ENCODE measurements around the gene TTC21A. TPM values are rescaled to one million over a fixed set of nuclear protein-coding genes. Genes with fewer than 3 reads are reported as not detected.

The TTC21A gene
- total RNA-seq, 1 donor from 2014 or later, result 3.9 TPM

DNA sequence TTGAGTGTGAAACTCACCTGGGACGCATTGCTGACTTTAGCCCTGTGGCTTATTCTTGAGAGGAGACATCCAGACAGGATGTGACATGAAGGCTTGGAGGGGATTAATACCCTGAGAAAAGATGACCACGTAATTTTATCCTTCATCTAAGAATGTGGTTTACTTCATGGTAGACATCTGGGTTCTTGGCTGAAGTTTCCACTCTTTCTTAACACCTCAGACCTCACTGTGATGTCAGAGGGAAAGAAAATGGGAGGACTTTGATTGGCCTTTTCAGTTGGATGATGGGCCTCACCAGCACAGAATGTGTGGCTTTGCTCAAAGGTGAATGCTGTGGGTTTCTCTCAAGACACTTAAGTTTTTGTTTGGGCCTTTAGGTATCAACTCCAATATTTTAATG is 16.6 kb upstream of the TTC21A start:
- H3K4me1 Mint-ChIP-seq (ENCODE audit: low read depth, unreplicated experiment), result peaks cover 9% of the 10 kb centered on the region
- H2AFZ ChIP-seq (ENCODE audit: low read depth, low read length), result no peak overlapping the region
- H3K36me3 Mint-ChIP-seq (ENCODE audit: low read depth, unreplicated experiment), result peaks cover 19% of the 10 kb centered on the region
- H3K27ac ChIP-seq (ENCODE audit: low read depth, low read length), result no peak overlapping the region
- DNase-seq (ENCODE audit: low read depth), result peak; percentile 23
- no peaks in the 10 kb centered on the region for H3K79me2 ChIP-seq (ENCODE audit: insufficient read depth, low read length)
- no peak overlapping the region for H3K27ac Mint-ChIP-seq (ENCODE audit: unreplicated experiment)
- no peaks in the 10 kb centered on the region for H3K9me3 Mint-ChIP-seq (ENCODE audit: unreplicated experiment)
- no peak overlapping the region for H3K4me3 Mint-ChIP-seq (ENCODE audit: unreplicated experiment)
- peaks cover 45% of the 10 kb centered on the region for H3K36me3 ChIP-seq (ENCODE audit: insufficient read depth, low read length)
- no peak overlapping the region for H3K4me3 ChIP-seq (ENCODE audit: insufficient read depth, low read depth, low read length)
- H3K27me3 Mint-ChIP-seq (ENCODE audit: low read depth, unreplicated experiment), result no peaks in the 10 kb centered on the region
- H3K9ac ChIP-seq (ENCODE audit: low read length), result no peak overlapping the region
- no peaks in the 10 kb centered on the region for H3K4me1 ChIP-seq (ENCODE audit: insufficient read depth, low read length)
- no peaks in the 10 kb centered on the region for H3K9me3 ChIP-seq (ENCODE audit: insufficient read depth, low read depth, low read length)
- TF ChIP-seq, protein P1, sequence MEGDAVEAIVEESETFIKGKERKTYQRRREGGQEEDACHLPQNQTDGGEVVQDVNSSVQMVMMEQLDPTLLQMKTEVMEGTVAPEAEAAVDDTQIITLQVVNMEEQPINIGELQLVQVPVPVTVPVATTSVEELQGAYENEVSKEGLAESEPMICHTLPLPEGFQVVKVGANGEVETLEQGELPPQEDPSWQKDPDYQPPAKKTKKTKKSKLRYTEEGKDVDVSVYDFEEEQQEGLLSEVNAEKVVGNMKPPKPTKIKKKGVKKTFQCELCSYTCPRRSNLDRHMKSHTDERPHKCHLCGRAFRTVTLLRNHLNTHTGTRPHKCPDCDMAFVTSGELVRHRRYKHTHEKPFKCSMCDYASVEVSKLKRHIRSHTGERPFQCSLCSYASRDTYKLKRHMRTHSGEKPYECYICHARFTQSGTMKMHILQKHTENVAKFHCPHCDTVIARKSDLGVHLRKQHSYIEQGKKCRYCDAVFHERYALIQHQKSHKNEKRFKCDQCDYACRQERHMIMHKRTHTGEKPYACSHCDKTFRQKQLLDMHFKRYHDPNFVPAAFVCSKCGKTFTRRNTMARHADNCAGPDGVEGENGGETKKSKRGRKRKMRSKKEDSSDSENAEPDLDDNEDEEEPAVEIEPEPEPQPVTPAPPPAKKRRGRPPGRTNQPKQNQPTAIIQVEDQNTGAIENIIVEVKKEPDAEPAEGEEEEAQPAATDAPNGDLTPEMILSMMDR (IDR thresholded peaks at IDR 0.05; ENCODE audit: insufficient read depth, low read depth, low read length), result no peak
- no peak for TF ChIP-seq EZH2 (IDR thresholded peaks at IDR 0.05; ENCODE audit: insufficient read depth, low read length)
- H3K4me2 ChIP-seq (ENCODE audit: low read length), result no peak overlapping the region
- no peaks in the 10 kb centered on the region for H3K27me3 ChIP-seq (ENCODE audit: insufficient read depth, low read length)
- no peak for FAIRE-seq
- H4K20me1 ChIP-seq (ENCODE audit: insufficient read depth, low read length), result peaks cover 4% of the 10 kb centered on the region

DNA sequence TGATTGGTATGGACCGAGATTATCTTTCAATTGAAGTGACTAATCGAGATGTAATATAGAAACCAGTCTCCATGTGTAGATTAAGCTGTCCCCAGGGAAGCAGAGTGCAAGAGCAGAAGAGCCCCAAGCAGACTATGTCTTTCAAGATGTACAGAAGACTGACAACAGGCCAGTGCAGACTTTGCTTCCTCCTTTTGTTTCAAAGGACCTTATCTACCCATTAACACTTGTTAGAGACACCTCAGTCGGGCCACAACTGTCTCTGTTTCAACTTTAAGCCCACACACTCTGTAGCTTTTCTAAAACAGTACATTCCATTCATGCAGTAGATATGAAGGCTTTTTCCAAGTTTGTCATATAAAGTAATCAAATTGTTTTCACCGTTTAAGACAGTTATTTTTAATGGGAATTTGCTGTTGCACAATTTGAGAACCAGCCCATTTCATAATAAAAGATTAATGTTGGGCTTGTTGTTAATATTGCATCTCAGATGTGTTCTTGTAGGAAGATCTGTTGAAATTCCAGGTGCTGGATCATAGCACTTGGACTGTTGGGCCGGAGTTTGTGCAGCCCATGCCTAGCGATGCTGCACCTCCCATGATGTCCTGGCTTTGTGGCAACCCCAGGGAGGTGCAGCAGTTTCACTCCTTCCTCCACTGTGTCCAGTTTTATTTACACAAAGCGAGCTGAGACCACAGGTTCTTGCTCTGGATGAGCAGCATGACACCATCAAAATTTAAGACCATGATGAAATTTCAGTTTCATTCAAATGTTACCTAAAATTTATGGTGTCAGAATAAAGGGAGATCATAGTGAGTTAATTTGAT is 12.4 kb upstream of the TTC21A start:
- no peak overlapping the region for H3K27ac ChIP-seq (ENCODE audit: low read depth, low read length)
- peaks cover 45% of the 10 kb centered on the region for H3K36me3 ChIP-seq (ENCODE audit: insufficient read depth, low read length)
- no peak overlapping the region for H2AFZ ChIP-seq (ENCODE audit: low read depth, low read length)
- no peaks in the 10 kb centered on the region for H3K4me1 ChIP-seq (ENCODE audit: insufficient read depth, low read length)
- Mint-ChIP-seq H3K36me3 (ENCODE audit: low read depth, unreplicated experiment) (peaks cover 9% of the 10 kb centered on the region), H3K27ac (ENCODE audit: unreplicated experiment) (no peak overlapping the region), H3K27me3 (ENCODE audit: low read depth, unreplicated experiment) (no peaks in the 10 kb centered on the region), H3K4me3 (ENCODE audit: unreplicated experiment) (no peak overlapping the region), H3K9me3 (ENCODE audit: unreplicated experiment) (no peaks in the 10 kb centered on the region), H3K4me1 (ENCODE audit: low read depth, unreplicated experiment) (peaks cover 11% of the 10 kb centered on the region)
- no peak for DNase-seq (ENCODE audit: low read depth)
- H3K4me3 ChIP-seq (ENCODE audit: insufficient read depth, low read depth, low read length), result no peak overlapping the region
- H3K9ac ChIP-seq (ENCODE audit: low read length), result no peak overlapping the region
- no peak overlapping the region for H3K4me2 ChIP-seq (ENCODE audit: low read length)
- TF ChIP-seq, protein P1 (IDR thresholded peaks at IDR 0.05; ENCODE audit: insufficient read depth, low read depth, low read length), result no peak
- TF ChIP-seq EZH2 (IDR thresholded peaks at IDR 0.05; ENCODE audit: insufficient read depth, low read length), result no peak
- H3K9me3 ChIP-seq (ENCODE audit: insufficient read depth, low read depth, low read length), result no peaks in the 10 kb centered on the region
- H3K79me2 ChIP-seq (ENCODE audit: insufficient read depth, low read length), result no peaks in the 10 kb centered on the region
- H4K20me1 ChIP-seq (ENCODE audit: insufficient read depth, low read length), result peaks cover 20% of the 10 kb centered on the region
- no peak for FAIRE-seq
- H3K27me3 ChIP-seq (ENCODE audit: insufficient read depth, low read length), result no peaks in the 10 kb centered on the region

DNA sequence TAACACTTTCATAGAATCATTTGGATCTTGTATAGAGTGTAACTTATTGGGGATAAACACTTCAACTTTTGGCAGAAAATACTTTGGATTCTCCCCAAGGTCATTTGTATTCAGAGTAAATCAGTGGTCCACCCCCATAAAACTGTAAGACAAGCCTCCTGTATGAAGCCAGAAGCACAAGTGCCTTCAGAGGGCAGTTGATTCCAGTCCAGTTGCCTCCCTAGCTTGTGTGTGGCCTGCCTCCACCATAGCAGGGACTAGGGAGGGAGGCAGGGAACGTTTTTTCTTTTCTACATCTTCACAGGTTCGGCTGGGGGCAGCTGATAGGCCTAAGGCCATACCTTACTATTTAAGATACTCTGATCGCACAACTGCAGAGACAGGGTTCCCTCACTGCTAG is 11.7 kb upstream of the TTC21A start:
- H3K4me2 ChIP-seq (ENCODE audit: low read length), result no peak overlapping the region
- peaks cover 9% of the 10 kb centered on the region for H3K36me3 Mint-ChIP-seq (ENCODE audit: low read depth, unreplicated experiment)
- H3K27me3 ChIP-seq (ENCODE audit: insufficient read depth, low read length), result no peaks in the 10 kb centered on the region

More for the DNA sequence above, 11.7 kb upstream of the TTC21A start:
- H2AFZ ChIP-seq (ENCODE audit: low read depth, low read length), result no peak overlapping the region
- Mint-ChIP-seq H3K4me1 (ENCODE audit: low read depth, unreplicated experiment) (peaks cover 11% of the 10 kb centered on the region), H3K27me3 (ENCODE audit: low read depth, unreplicated experiment) (no peaks in the 10 kb centered on the region), H3K27ac (ENCODE audit: unreplicated experiment) (no peak overlapping the region), H3K9me3 (ENCODE audit: unreplicated experiment) (no peaks in the 10 kb centered on the region), H3K4me3 (ENCODE audit: unreplicated experiment) (no peak overlapping the region)
- H3K9ac ChIP-seq (ENCODE audit: low read length), result no peak overlapping the region
- H3K9me3 ChIP-seq (ENCODE audit: insufficient read depth, low read depth, low read length), result no peaks in the 10 kb centered on the region
- H4K20me1 ChIP-seq (ENCODE audit: insufficient read depth, low read length), result peaks cover 27% of the 10 kb centered on the region
- H3K4me3 ChIP-seq (ENCODE audit: insufficient read depth, low read depth, low read length), result no peak overlapping the region
- DNase-seq (ENCODE audit: low read depth), result no peak
- H3K4me1 ChIP-seq (ENCODE audit: insufficient read depth, low read length), result no peaks in the 10 kb centered on the region
- H3K27ac ChIP-seq (ENCODE audit: low read depth, low read length), result no peak overlapping the region
- TF ChIP-seq, protein P1 (IDR thresholded peaks at IDR 0.05; ENCODE audit: insufficient read depth, low read depth, low read length), result no peak
- TF ChIP-seq EZH2 (IDR thresholded peaks at IDR 0.05; ENCODE audit: insufficient read depth, low read length), result no peak
- peaks cover 46% of the 10 kb centered on the region for H3K36me3 ChIP-seq (ENCODE audit: insufficient read depth, low read length)
- H3K79me2 ChIP-seq (ENCODE audit: insufficient read depth, low read length), result peaks cover 1% of the 10 kb centered on the region
- no peak for FAIRE-seq

Data from astrocyte (in vitro differentiated cells and primary cell).